ENCODE measurements around the gene STX11.

STX11 gene

DNA sequence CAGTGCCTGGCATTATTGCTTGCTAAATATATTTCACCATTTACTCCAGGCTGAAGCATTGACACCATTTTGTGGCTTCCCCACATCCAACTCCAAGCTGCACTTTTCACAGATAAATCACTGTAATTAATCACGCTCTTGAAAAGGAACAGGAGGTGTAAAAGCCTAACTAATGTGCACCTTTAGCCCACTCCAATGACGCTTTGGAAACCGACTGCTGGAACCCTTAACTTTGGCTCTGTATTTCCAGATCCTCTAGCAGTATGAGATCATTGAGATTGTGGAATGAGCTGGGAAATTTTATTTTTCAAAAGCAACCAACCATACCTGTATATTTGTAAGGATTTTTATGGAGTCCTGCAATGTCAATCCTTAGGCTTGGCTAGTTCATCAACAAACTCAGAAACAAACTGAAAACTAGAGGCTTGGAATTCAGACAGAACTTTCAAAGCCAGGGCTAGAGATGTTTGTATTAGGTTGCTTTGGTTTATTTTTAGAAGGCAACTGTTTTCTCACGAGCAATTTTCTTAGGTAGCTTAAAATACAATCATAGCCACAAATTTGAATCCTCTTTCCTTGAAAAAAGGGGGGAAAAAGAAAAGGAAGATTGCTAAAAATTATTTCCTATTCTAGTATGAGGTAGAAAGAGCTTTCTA lies 82.0 kb downstream of the STX11 start:
- ChIA-PET POLR2A (ENCODE audit: low non-redundant PET) (no interaction called here), CTCF (interaction anchor here (1.1 kb wide), 1 partner anchor 13 kb away, joined by 4 read pairs; no protein-coding TSS in a partner anchor)
- DNase-seq (ENCODE audit: low spot score): no peak
- no peak overlapping the region for H3K27ac ChIP-seq
- no peak for TF ChIP-seq CTCF (conservative IDR thresholded peaks at IDR 0.05; ENCODE audit: low read depth)

DNA sequence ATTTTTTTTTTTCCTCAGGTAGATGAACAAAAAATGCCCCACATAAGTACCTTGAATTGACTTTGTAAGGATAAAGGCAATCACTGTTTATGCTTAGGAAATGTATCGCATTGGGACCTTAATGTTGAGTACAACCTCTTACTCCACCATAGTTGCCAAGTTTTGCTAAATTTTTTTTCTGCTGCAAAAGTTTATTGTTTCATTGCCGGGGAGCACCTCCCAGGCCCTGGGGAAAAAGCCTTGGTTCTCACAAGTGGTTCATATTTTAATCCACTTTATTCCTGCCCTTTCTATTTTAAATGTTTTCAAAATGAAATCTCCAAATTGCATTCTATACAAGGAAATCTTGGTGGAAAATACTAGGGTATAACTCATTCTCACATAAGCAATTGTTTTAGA lies 82.5 kb downstream of the STX11 start:
- POLR2A ChIA-PET (ENCODE audit: low non-redundant PET): no interaction called here
- CTCF ChIA-PET: interaction anchor here (0.7 kb wide), 1 partner anchor 302 kb away, joined by 4 read pairs; no protein-coding TSS in a partner anchor
- no peak for TF ChIP-seq CTCF (conservative IDR thresholded peaks at IDR 0.05; ENCODE audit: low read depth)
- H3K27ac ChIP-seq: no peak overlapping the region
- no peak for DNase-seq (ENCODE audit: low spot score)

DNA sequence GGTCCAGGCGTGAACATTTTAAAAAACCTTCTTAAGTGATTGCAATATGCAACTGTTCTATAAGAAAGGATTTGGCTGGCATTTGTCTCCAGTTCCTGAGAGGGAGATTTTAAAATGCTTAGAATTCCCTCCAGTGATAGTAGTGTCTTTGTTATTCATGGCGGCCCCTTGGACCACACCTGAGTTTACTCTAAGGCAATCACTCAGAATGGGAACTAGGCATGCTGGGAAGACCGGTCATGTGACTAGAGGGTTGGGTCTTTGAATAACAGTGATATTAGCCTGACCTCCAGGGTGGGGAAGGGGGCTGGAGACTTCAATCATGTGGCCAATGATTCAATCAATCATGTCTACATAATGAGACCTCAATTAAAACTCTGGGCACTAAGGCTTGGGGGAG lies 84.1 kb downstream of the STX11 start:
- no peak for TF ChIP-seq CTCF (conservative IDR thresholded peaks at IDR 0.05; ENCODE audit: low read depth)
- ChIA-PET POLR2A (ENCODE audit: low non-redundant PET) (no interaction called here), CTCF (no interaction called here)
- no peak overlapping the region for H3K27ac ChIP-seq
- no peak for DNase-seq (ENCODE audit: low spot score)

DNA sequence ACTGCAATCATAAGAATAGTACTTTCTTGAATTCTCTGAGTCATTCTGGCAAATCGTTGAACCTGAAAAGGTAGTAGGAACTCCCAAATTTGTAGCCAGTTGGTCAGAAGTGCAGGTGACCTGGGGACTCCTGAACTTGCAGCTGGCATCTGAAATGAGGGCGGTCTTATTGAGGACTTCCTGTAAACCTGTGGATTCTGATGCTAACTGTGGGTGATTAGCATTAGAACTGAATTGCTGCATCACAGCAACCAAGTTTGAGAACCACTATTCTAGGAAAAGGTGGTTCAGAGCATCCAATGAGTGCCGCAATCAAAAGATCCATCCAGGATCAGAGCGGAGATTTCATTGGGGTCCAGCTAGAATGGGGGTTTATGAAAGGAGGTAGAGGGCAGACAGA lies 84.6 kb downstream of the STX11 start:
- no peak for DNase-seq (ENCODE audit: low spot score)
- ChIA-PET CTCF (no interaction called here), POLR2A (ENCODE audit: low non-redundant PET) (no interaction called here)
- TF ChIP-seq CTCF (conservative IDR thresholded peaks at IDR 0.05; ENCODE audit: low read depth): no peak
- H3K27ac ChIP-seq: no peak overlapping the region

All from RWPE1 (cell line).